ENCODE results near the gene SEC14L1. TPM values are rescaled to one million over a fixed set of nuclear protein-coding genes. Genes with fewer than 3 reads are reported as not detected.

Gene SEC14L1
- total RNA-seq, 1 experiment from 2014 or later, result 58.6 TPM

GRCh38 chr17:77228241-77228752 lies 87.5 kb downstream of the SEC14L1 start:
- Histone ChIP-seq H3K23ac (ENCODE audit: insufficient read length, low read depth, low read length) (no peak overlapping the region), H3K56ac (ENCODE audit: insufficient read length, low read depth, low read length) (no peak overlapping the region), H4K91ac (ENCODE audit: insufficient read length, low read depth, low read length) (no peak overlapping the region), H2AFZ (ENCODE audit: low read length) (no peak overlapping the region), H3K79me2 (ENCODE audit: insufficient read depth, low read length) (no peaks in the 10 kb centered on the region), H2BK120ac (ENCODE audit: low read depth, low read length, poor library complexity, severe bottlenecking) (no peak overlapping the region), H2AK5ac (ENCODE audit: insufficient read length, low read length) (no peak overlapping the region), H4K20me1 (ENCODE audit: control insufficient read depth, insufficient read depth, insufficient read length) (no peaks in the 10 kb centered on the region), H3K4me2 (ENCODE audit: insufficient read depth, insufficient read length, low read length) (no peak overlapping the region), H3K9ac (ENCODE audit: extremely low read depth, insufficient read length, low read length) (no peak overlapping the region), H3K18ac (ENCODE audit: insufficient read length, low read depth, low read length) (no peak overlapping the region), H4K8ac (replicated peaks; ENCODE audit: insufficient read length, low read depth, low read length) (no peak overlapping the region), H2BK5ac (ENCODE audit: insufficient read length, low read length) (no peak overlapping the region), H2BK12ac (ENCODE audit: insufficient read length, low read depth, low read length) (no peak overlapping the region), H3K79me1 (ENCODE audit: insufficient read depth, low read depth, low read length, poor library complexity, severe bottlenecking) (no peaks in the 10 kb centered on the region), H3K27ac (ENCODE audit: insufficient read length, low read depth, low read length) (no peak overlapping the region), H2BK15ac (ENCODE audit: low read depth, low read length) (no peak overlapping the region), H3K4me1 (ENCODE audit: insufficient read depth, low read length) (no peaks in the 10 kb centered on the region), H3K9me3 (ENCODE audit: control insufficient read depth, low read depth, low read length) (no peaks in the 10 kb centered on the region), H3K27me3 (ENCODE audit: insufficient read depth, low read length) (no peaks in the 10 kb centered on the region), H3T11ph (ENCODE audit: low read length) (no peak overlapping the region), H2BK20ac (ENCODE audit: low read depth, low read length, poor library complexity, severe bottlenecking) (no peak overlapping the region), H3K4ac (ENCODE audit: low read depth, low read length) (no peak overlapping the region), H4K5ac (ENCODE audit: insufficient read length, low read depth, low read length) (no peak overlapping the region), H3K23me2 (ENCODE audit: insufficient read length, low read depth, low read length, poor library complexity, severe bottlenecking) (no peaks in the 10 kb centered on the region), H3K14ac (ENCODE audit: insufficient read depth, low read length) (no peak overlapping the region)
- H3K27me3 Mint-ChIP-seq (ENCODE audit: low read depth), result peaks cover 3% of the 10 kb centered on the region
- no peak for TF ChIP-seq CTCF (conservative IDR thresholded peaks at IDR 0.05)
- H3K27ac Mint-ChIP-seq, result 0 out of 7 replicates have a peak overlapping the region, but pooled peaks of 1 of the 3 experiments have one; percentile 36
- DNase-seq, result no peak
- H3K4me3 Mint-ChIP-seq, result no peak overlapping the region
- peaks cover 5 to 12% of the 10 kb centered on the region in 2 experiments; a peak in 2 of 4 replicates for H3K4me1 Mint-ChIP-seq
- H3K36me3 Mint-ChIP-seq (ENCODE audit: insufficient read depth in 1 of 3, low read depth in 3 of 3), result no peaks in the 10 kb centered on the region
- peaks cover 0 to 3% of the 10 kb centered on the region in 2 experiments; a peak in 1 of 5 replicates for H3K9me3 Mint-ChIP-seq
- WGBS (ENCODE audit: extremely low coverage, insufficient read length, low lambda C conversion rate), result no CpG with 5 or more reads among the region's 16 CpGs
